Smooth muscle cell (in vitro differentiated cells): Measurements from ENCODE around the gene SUSD3. TPM values are rescaled to one million over a fixed set of nuclear protein-coding genes. Genes with fewer than 3 reads are reported as not detected.

Source experiments
- DNase-seq: peaks from one replicate; lab custom pipeline; 2025; ENCODE audit not compliant: unreplicated experiment; lab: John Stamatoyannopoulos, UW
- H2AFZ ChIP-seq: fragments of 200-600 bp; sonication (generic); 2 replicates; pipeline ENCODE4 v1.6.0; 2016; ENCODE audit warnings: antibody characterized with exemption, low read depth, mild to moderate bottlenecking
- H3F3A ChIP-seq: fragments of 200-600 bp; sonication (generic); 2 replicates; pipeline ENCODE4 v1.6.0; 2017; ENCODE audit warnings: antibody characterized with exemption, low read depth
- H3K27ac ChIP-seq: fragments of 200-600 bp; sonication (generic); 2 replicates; pipeline ENCODE4 v1.5.1; 2016; ENCODE audit warnings: low read depth, mild to moderate bottlenecking
- H3K27me3 ChIP-seq: fragments of 200-600 bp; sonication (generic); 2 replicates; pipeline ENCODE4 v1.6.1; 2016; ENCODE audit warnings: low read depth, mild to moderate bottlenecking
- H3K36me3 ChIP-seq: fragments of 200-600 bp; sonication (generic); 2 replicates; pipeline ENCODE4 v1.5.1; 2016; ENCODE audit warnings: low read depth
- H3K4me1 ChIP-seq: fragments of 200-600 bp; sonication (generic); 2 replicates; pipeline ENCODE4 v1.5.1; 2016; ENCODE audit warnings: low read depth
- H3K4me2 ChIP-seq: fragments of 200-600 bp; sonication (generic); 2 replicates; pipeline ENCODE4 v1.6.0; 2016; ENCODE audit warnings: mild to moderate bottlenecking
- H3K4me3 ChIP-seq: fragments of 200-600 bp; sonication (generic); 2 replicates; pipeline ENCODE4 v1.5.1; 2016; ENCODE audit warnings: mild to moderate bottlenecking
- H3K79me2 ChIP-seq: fragments of 200-600 bp; sonication (generic); 2 replicates; pipeline ENCODE4 v1.6.0; 2016; ENCODE audit warnings: low read depth, mild to moderate bottlenecking
- H3K9ac ChIP-seq: fragments of 200-600 bp; sonication (generic); 2 replicates; pipeline ENCODE4 v1.6.0; 2016; ENCODE audit warnings: low read depth
- H3K9me3 ChIP-seq: fragments of 200-600 bp; sonication (generic); replicated peaks from 2 replicates; pipeline ENCODE4 v1.5.1; 2016; ENCODE audit warnings: low read depth
- H4K20me1 ChIP-seq: fragments of 200-600 bp; sonication (generic); 2 replicates; pipeline ENCODE4 v1.6.0; 2016; ENCODE audit warnings: low read depth
- WGBS: methylation state at CpG from one replicate; pipeline ENCODE4 v1.1.7; 2016; ENCODE audit warnings: low lambda C conversion rate; 5-methylcytosine and 5-hydroxymethylcytosine counted together
- polyA plus RNA-seq: library from polyadenylated mRNA; unstranded; fragments of >200 nt; fragmentation: Nextera tagmentation; extraction: Ambion mirVana; gene quantifications from 2 replicates; pipeline ENCODE4 v1.2.1, GENCODE V29; 2016
- total RNA-seq: library from RNA; depleted of rRNA; stranded (reverse); fragments of >200 nt; gene quantifications from 2 replicates; pipeline ENCODE4 v1.2.3, GENCODE V29; 2014
- TF ChIP-seq, protein P1 (sequence below): fragments of 200-600 bp; sonication (generic); IDR thresholded peaks from 2 replicates; pipeline ENCODE4 v1.5.1; 2017; ENCODE audit warnings: borderline replicate concordance, mild to moderate bottlenecking, antibody characterized with exemption; ENCODE audit not compliant: insufficient read depth, poor library complexity, severe bottlenecking

Gene SUSD3
- total and polyA plus RNA-seq, 2 experiments from 2014 or later = 0.34 TPM; not detected in 1

DNA sequence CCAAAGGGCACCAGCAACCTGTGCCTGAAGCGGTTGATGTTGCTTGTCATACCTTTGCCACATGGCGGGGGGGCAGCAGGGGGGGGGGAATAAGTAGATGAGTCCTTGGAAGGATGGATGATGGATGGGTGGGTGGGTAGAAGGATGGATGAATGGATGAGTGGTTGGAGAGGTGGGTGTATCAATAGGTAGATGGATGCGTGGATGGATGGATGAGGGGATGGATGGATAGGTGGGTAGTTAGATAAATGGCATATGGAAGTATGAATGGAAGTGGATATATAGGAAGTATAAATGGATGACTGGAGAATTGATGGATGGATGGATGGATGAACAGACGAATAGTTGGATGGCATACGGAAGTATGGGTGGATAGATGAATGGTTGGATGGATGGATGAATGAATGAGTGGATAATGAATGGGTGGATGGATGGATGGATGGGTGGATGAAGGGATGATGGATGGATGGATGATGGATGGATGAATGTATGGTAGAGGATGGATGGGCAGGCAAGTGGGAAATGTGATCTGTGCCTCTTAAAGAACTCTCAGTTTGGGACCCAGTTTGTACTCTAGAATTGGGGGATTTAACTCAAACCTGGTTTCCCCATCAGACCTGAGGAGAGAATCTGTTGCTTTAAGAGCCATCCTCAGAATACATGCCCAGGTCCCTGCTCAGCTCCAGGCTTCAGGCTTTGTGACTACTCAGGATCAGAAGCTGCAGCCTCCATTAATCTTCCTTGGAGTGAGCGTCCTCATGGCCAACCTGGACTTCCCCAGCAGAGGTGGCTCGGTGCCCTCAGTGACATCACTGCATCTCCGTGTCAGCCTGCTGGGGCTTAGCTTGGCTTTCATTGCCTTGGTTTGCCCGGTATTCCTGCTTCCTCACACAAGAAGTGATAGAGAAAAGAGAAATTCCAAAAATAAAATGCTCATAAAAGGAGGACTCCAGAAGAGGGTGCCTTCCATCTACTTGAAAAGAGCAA, 27.6 kb upstream of the SUSD3 start:
- Histone ChIP-seq H3K4me2 (no peak overlapping the region), H4K20me1 (no peaks in the 10 kb centered on the region), H3K27ac (no peak overlapping the region), H3K36me3 (no peaks in the 10 kb centered on the region), H2AFZ (no peak overlapping the region), H3K27me3 (peaks cover 9% of the 10 kb centered on the region), H3K9ac (no peak overlapping the region), H3K4me1 (no peaks in the 10 kb centered on the region), H3F3A (no peaks in the 10 kb centered on the region), H3K9me3 (no peaks in the 10 kb centered on the region), H3K79me2 (no peaks in the 10 kb centered on the region), H3K4me3 (no peak overlapping the region)
- WGBS = 92% methylated on average over 9 of the region's 9 CpGs
- TF ChIP-seq, protein P1, sequence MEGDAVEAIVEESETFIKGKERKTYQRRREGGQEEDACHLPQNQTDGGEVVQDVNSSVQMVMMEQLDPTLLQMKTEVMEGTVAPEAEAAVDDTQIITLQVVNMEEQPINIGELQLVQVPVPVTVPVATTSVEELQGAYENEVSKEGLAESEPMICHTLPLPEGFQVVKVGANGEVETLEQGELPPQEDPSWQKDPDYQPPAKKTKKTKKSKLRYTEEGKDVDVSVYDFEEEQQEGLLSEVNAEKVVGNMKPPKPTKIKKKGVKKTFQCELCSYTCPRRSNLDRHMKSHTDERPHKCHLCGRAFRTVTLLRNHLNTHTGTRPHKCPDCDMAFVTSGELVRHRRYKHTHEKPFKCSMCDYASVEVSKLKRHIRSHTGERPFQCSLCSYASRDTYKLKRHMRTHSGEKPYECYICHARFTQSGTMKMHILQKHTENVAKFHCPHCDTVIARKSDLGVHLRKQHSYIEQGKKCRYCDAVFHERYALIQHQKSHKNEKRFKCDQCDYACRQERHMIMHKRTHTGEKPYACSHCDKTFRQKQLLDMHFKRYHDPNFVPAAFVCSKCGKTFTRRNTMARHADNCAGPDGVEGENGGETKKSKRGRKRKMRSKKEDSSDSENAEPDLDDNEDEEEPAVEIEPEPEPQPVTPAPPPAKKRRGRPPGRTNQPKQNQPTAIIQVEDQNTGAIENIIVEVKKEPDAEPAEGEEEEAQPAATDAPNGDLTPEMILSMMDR = no peak
- DNase-seq = no peak

DNA sequence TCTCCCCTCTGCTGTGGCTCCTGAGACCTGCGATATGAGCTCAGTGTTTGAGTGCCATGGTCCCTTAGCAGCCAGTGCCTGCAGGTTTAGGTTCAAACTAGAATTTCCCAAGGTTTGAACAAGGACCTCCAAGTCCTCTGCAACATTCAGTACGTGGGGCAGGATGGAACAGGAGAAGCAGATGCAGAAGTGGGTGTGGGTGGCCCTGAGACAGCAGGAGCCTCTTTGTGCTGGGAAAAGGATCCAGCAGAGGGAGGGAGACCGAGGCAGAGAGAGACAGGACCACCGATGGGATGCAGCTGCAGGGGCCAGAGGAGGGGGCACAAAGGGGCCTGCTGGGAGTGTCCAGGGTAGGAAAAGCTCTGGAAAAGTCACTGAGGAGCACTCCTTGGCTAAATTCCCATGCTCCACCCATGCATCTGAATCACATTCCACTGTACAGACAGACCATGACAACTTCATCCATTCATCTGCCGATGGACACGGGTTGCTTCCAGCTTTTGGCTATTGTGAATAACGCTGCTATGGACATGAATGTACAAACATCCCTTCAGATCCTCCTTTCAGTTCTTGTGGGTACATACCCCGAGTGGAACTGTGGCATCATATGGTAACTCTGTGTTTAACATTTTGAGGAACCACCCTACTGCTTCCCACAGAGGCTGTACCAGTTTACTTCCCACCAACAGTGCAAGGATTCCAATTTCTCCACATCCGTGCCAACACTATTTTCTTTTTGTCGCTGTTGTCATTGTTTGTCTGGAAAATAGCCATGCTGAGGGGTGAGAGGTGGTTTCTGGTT, 26.7 kb upstream of the SUSD3 start:
- no peak overlapping the region for H3K9ac ChIP-seq
- no peak overlapping the region for H3K4me2 ChIP-seq

DNA sequence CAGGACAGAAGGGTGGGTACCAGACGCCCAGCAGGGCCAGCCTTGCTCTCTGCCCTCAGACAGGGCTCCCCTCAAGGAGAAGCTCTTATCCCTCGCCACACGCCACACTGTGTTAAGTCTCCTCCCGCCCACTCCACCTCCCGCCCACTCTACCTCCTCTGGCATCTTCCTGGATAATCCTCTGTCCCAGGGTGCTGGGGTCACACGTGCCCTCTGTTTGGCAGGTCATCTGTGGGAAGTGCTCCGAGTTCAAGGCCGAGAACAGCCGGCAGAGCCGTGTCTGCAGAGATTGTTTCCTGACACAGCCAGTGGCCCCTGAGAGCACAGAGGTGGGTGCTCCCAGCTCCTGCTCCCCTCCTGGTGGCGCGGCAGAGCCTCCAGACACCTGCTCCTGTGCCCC, 26.0 kb upstream of the SUSD3 start:
- Histone ChIP-seq H3K36me3 (no peaks in the 10 kb centered on the region), H3F3A (no peaks in the 10 kb centered on the region), H2AFZ (no peak overlapping the region), H3K9ac (no peak overlapping the region), H3K4me1 (no peaks in the 10 kb centered on the region), H3K4me2 (no peak overlapping the region), H3K27ac (no peak overlapping the region), H3K9me3 (no peaks in the 10 kb centered on the region), H3K27me3 (peaks cover 9% of the 10 kb centered on the region), H4K20me1 (no peaks in the 10 kb centered on the region), H3K79me2 (no peaks in the 10 kb centered on the region), H3K4me3 (no peak overlapping the region)
- 82% methylated on average over 11 of the region's 12 CpGs for WGBS
- TF ChIP-seq, protein P1 = no peak
- no peak for DNase-seq

More for the DNA sequence above, 26.7 kb upstream of the SUSD3 start:
- WGBS = 93% methylated on average over 10 of the region's 10 CpGs
- Histone ChIP-seq H3K4me1 (no peaks in the 10 kb centered on the region), H4K20me1 (no peaks in the 10 kb centered on the region), H3K9me3 (no peaks in the 10 kb centered on the region), H3F3A (no peaks in the 10 kb centered on the region), H3K27me3 (peaks cover 9% of the 10 kb centered on the region), H3K4me3 (no peak overlapping the region), H3K27ac (no peak overlapping the region), H3K36me3 (no peaks in the 10 kb centered on the region), H2AFZ (no peak overlapping the region), H3K79me2 (no peaks in the 10 kb centered on the region)
- DNase-seq = no peak
- TF ChIP-seq, protein P1 = no peak
